HK-2 (cell line): ENCODE data around the gene CDH5.
A peak's percentile ranks its signal among the peaks of the same experiment; 100 is the strongest.

Experiments
- DNase-seq: peaks from one replicate; pipeline ENCODE4 v3.0.0-alpha.2; 2018; ENCODE audit not compliant: unreplicated experiment

The CDH5 gene

DNA sequence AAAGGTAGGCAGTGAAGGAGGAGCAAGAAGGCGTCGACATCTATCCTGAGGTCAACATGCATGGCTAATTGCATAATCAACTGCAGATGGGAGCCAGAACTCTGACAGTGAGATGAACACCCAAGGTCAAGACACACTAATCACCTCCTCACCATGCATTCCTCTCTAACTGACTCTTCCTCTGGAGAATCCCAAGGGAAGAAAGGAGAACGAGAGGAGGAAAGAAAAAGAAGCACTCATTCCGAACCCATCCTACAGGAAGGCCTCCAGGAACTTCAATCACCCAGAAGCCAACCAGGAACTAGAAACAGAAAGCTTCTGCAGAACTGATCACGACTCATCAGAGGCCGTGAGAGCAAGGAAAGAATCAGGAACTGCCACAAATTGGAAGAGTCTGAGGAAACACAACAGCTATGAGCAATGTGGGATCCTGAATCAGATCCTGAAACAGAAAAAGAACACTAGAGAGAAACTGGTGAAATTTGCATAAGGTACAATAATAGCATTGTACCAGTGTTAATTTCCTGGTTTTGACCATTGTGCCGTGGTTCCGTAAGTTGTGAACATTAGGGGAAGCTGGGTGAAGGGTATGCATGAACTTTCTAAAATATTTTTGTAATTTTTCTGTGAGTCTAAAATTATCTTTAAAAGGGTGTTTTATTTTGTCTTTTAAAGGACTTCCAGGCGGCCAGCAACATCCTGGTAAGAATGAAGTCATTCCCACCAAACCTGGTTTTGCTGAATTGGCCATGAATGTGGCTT lies 50.6 kb downstream of the CDH5 start:
- DNase-seq, result no peak

DNA sequence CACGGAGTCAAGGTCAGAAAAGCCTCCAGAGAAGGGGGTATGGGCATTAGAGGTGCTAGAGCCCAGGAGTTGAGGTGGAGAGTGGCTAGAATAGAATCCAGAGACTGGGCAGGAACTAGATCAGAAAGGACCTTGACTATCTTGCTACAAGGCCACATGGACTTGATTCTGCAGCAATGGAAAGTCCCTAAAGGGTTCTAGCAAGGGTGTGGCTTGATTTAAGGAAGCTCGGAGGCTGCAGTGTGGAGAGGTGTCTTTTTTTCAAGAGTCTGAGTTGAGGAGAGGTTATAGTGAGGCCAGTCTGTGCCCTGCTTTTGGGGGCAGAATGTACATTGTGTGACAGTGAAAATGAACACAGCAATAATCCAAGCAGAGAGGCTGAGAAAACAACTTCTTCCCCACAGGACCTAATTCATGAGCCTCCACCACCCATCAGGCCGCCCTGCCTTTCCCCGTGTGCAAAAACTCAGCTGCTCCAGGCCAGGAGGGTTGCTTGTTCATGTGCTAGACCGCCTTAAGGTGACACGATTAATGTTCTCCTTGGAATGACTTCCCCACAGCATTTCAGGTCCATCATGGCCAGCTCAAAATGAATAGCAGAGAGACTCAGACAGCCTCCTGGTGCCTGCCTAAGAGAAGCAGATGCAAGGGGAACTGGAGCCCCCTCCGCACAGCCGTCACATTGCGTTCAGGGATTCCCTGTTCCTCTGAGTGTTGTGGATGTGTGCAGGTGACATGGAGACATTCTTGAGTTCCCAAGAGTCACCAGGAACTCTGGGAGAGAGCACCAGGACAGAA lies 51.9 kb downstream of the CDH5 start:
- DNase-seq, result no peak

DNA sequence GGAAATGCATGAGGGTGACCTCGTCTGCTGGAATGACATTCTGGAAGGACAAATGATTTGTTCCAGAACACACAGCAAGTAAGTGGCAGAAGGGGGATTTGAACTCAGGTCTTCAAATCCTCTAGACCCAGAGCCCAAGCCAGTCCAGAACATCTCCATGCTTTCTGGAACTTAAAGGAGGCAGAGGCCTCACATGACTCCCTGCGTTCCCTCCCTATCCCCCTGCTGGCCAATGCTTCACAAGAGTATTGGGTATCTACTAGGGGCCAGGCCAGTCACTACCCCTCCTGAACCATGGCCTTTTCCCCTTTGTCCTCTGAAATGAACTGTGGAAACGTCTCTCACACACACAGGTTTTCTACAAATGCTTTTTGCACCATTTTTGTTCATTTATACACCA lies 53.0 kb downstream of the CDH5 start:
- DNase-seq, result no peak

DNA sequence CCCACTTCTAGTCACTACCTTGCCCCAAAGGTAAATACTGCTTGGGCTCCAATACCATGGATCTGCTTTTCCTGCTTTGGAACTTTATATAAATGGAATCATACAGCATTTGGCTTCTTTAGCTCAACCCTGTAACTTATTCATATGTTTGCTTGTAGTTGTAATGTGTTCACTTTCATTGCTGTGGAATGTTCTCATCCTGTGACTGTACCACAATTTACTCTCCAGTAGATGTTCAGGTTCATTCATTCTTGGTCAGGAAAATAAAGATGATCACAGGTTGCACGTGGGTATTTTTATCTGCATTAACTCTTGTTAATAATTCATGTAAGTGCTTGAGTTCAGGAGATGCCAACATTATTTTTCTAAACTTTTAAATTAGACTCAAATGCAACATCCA lies 53.9 kb downstream of the CDH5 start:
- no peak for DNase-seq

DNA sequence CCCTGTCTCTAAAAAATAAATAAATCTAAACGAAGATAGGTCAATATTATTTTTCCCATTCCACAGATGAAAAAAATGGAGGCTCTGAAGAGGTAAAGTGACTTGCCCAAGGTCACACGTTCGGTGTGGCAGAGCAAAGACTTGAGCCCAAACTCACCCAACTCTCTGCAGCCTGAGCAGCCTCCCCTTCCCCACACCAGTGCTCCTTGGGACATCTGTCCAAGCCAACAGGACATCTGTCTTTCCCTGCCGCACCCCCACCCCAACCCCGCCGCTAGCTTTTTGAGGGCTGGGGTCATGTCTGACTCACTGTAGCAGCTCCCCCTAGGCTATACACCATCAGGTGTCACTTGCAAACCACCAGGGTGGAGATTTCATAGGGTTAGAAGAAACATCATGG lies 55.4 kb downstream of the CDH5 start:
- DNase-seq, result no peak

DNA sequence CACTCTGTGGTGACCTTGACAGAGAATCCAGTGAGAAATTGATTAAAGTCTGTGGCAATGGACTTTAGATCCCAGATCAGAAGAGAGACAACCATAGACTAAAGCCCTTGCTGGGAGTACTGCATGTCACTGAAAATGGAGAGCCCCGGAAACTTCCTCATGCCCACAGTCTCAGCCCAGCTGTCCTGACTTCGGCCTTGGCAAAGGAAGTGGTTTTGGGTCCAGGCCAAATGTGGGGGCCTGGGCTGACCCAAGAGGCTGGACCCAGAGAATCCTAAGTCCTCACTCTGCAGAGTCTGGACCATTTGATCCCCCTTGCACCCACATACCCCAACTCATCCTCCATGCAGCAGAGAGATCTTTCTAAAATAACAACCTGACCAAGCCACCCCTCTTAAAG lies 55.9 kb downstream of the CDH5 start:
- DNase-seq, result no peak

DNA sequence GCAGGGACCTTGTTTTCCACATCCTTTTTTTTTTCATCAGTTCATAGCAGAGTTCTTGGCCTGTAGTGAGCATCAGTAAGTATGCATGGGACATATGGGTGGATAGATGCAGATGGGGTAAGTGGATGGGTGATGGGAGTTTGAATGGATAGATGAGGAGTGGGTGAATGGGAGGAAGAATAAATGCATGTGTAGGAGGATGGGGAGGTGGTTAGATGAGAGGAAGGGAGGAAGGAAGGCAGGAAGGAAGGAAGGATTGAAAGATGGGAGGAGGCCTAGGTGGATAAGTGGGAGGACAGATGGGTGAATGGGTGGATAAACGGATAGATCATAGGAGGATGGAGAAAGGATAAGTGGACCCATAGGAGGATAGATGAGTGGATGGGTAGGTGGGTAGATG lies 56.7 kb downstream of the CDH5 start:
- DNase-seq, result no peak

DNA sequence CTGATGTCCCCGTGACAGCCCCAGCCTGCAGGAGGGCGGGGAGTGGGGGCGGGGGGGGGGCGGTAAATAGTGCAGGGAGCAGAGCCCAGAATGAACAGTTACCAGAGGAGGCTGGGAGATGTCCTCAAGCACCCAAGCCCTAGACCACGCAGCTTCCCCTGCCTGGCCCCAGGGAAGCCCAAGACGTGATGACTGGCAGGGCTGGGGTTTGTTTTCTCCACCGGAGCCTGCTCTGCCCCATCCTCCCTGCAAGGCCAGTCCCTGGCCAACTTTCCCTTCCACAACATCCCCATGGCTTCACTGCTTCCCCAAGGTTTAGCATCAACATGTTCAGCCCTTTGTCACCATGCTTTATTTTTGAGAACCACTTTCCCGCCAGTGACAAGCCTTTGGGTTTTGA lies 59.2 kb downstream of the CDH5 start:
- no peak for DNase-seq

DNA sequence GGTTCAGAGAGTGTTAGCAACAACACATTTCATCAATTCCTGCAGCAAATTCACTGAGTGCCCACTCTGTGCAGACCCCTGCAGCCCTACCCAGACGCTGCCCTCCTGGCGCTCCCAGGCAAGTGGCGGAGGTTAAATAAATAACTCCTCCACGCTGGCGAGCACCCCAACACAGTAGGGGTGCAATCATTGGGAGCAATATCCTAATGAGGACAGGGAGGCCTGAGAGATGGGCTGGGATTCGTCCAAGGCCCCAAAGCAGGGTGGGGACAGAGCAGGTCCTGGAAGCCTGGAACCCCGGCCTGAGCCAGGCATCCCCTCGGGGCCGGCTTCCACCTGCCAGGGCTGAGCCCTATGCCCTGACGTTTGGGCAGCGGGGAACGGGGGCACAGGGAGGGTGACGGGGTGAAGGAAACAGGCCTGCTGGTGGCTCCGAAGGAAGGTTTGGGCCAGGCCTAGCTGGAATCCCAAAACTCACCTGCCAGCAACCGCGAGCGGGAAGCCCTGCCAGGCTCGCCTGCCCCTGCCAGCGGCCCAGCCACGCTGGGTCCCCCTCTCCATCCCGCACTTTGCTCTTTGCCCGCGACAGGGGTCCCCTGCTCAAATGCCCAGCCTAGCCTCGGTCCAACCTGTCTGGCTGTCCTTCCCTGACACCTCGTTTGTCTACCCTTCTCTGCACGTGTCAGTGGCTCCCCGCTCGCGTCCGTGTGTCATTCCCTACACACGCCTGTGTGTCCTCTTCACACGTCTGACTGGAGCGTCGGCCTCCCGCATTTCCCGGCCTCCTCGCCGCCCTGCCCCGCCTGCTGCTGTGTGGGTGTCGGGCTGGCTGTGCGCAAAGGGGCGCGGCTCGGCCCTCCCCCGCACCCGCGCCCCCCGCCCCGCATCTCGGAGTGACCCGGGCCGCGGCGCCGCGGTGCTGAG lies 59.9 kb downstream of the CDH5 start:
- DNase-seq, result peak; percentile 36

DNA sequence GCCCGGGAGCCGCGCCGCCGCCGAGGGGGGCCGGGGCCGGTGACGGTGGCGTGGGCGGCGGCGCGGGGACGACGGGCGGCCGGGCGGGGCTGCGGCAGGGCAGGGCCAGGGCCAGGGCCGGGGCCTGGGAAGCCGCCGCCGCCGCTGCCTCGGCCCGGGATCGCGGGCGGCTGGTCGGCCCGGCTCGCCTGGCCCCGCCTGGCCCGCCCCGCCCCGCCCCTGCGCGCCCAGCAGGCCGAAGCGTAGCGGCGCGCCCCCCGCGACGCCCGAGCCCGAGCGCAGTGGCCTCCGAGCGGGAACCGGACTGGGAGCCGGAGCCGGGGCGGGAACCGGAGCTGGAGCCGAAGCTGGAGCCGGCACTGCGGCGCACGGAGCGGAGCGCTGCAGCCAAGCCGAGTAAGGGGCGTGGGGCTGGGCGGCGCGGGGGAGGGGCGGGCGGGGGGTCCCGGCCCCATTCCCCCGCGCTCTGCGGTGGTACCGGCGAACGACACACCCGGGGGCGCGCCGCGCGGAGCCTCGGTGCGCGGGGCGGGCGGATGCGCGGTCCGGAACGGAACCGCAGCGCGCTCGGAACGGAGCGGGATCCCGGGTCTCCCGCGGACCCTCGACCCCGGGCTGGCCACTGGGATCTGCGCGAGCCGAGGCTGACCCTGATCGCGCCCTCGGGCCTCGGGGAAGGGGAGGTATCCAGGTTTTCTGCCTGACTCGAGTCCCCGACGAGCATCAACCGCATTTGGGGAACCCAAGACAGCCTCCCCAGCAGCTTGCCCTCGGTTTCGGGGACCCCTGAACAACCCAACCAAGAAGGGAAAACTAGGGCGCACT lies 60.8 kb downstream of the CDH5 start, which contains the start of gene BEAN1:
Gene BEAN1, plus strand, starts transcription at position 260 of the 825 bp plus-strand sequence. CDS start 10,382 bp downstream, outside the sequence.
- peak; percentile 26 for DNase-seq

DNA sequence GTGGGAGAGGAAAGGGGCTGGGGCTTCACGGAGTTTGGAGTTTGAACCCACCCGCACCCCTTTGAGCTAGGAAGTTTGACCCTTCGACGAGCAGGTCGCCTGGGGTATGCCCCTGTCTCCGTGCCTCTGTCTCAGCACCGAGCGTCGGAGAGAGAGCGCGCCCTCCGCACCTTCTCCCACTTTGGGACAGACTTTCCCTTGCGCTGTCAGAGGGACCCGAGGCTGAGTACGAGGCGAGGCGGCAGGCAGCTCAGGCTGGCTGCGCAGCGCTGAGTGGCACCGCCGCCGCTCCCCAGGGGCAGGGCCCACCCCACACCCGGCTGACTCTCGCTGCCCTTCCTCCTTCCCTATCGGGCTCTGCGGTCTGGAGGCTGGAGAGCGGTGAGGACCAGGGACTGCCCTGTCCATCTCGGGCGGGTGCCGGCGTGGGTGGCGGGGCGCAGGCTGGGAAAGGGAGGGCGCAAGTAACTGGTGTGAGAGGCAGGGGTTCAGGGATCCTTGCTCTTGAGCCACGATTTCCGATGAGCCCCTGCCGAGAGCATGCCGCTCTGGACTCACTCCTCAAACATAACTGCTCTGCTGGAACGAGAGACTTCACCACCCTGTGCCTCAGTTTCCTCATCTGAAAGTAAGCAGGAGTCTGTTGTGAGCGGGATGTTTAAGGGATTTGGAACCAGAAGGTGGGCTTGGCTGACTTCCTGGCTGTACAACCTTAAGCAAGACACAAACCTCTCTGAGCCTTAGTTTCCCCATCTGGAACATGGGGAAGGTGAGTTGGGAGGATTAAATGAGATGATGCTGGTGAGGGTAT lies 61.6 kb downstream of the CDH5 start:
- no peak for DNase-seq

DNA sequence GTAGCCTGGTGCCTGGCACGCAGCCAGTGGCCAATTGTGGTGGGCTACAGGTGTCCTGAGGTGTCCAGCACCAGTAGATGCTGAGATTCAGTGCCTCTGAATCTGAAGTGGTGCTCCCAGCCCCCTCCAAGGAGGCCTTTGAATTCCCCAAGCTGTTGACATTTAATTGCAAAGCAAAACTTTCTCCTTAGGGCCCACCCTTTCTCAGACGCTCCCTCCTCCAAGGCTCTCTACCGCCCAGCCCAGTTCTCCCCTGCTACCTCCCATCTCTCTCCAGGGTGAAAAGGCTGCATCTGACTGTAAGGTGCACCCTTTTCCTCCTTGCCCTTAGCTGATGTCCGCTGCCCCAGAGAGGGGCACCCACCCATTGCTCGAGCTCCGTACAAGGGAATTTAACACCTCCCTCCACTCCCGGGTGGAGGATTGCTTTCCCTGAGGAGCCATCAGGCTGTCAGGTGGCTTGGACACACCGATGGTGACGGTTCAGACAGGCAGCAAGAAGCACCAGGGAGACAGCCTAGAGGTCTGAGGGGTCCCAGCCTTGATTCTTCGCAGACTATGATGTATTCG lies 62.3 kb downstream of the CDH5 start:
- no peak for DNase-seq

DNA sequence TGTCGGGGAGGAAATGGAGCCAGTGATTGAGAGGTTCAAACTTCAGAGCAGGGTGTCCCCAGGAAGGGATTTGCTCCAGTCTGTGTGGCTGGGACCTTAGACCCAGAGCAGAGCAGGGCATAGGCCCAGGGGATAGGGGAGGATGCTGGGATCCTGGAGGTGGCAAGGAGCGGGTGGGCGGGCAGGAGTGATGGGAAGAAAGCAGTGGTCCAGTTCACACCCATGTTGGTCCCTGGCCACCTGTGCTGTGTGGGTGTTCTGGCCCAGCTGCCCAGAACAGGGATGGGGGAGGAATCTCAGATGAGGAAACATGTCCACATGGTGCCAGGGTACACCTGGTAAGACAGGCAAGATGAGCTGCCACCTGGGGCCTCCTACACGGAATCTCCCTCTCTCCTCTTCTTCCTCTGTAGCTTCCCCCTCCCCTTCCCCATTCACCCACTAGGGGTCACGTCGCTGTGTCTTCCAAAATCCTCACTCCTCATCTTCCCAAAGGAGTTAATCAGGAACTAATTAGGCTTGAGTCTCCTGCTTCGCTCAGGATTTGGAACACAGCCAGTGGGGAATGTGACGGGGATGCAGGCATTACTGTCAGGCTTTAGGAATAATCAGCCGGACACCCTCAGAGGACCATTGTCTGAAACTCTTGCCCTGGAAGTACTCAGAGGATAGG lies 62.9 kb downstream of the CDH5 start:
- no peak for DNase-seq

DNA sequence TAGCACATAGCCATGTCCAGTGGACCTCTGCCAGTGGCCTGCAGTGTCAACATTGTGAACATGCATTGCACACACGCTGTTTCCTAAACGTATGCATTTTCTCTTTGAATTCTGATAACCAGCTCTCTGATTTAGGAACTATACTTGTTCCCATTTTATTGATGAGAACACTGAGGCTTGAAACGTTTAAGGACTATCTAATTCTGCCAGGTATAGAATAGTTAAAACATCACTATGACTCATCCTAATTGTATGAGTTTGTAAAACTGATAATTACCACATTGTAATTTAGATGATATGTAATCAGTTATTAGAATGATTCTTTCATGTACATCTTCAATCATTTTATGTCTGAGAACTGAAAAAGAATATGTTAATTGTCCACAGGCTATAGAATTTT lies 63.7 kb downstream of the CDH5 start:
- DNase-seq, result no peak

DNA sequence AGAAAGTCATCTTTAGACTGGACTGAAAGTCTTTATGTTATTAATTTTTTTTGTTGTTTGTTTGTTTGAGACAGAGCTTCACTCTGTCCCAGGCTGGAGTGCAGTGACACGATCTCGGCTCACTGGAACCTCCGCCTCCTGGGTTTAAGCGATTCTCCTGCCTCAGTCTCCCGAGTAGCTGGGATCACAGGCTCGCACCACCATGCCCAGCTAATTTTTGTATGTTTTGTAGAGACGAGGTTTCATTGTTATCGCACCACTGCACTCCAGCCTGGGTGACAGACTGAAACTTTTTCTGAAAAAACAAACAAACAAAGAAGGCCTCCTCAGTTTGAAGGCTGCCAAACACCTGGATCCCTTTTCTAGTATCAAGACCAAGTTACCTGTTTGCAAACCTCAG lies 65.3 kb downstream of the CDH5 start:
- DNase-seq, result no peak

DNA sequence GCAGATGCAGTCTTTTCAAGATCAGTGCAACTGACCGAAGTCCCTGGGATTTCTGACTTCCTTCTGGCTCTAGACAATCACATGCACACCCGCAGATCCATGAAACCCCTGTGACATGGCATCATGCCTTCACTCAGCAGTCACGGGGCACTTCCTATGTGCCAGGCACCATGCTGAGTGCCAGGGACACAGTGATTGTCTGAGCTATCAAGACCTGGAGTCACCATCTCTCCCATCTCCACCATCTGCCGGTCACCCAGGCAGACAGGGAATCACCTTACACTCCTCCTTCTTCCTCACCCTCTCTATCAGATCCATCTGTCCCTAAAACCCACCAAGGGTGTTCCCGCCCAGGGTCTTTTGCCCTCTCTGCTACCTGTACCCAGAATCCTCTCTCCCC lies 65.9 kb downstream of the CDH5 start:
- DNase-seq, result no peak

DNA sequence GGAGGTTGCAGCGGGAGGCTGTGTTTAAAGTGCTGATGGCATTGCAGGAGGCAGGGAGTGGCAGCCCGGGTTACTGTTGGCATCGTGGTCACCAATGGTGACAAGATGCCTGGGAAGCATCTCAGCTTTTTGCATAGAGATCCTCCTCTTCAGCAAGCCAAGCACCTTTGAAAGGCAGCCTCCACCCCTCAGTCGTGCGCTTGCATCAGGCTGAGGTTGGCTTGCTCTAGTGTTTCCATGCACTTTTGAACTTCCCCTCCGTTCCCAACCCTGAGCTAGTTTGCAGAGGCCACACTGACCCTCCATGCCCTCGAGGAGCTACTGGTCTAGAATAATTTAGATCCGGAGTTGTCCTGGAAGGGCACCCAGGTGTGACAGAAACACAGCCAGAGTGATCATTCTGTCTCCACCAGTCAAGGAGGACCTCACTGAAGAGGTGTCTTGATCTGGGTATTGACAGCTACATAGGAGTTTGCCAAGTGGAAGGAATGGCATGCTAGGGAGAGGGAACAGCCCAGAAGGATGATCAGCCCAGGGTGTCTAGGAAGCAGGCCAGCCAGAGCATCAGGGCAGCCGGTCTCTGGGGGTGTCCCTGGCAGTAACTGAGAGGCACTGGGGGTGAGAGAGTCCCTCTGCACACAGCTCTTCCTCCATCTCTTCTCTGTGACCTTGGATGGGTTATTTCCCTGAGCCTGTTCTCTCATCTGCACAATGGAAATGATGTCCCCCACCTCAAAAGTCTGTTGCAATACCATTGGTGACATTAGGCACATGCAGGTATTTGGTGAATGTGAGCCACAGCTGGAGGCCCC lies 68.3 kb downstream of the CDH5 start:
- no peak for DNase-seq

DNA sequence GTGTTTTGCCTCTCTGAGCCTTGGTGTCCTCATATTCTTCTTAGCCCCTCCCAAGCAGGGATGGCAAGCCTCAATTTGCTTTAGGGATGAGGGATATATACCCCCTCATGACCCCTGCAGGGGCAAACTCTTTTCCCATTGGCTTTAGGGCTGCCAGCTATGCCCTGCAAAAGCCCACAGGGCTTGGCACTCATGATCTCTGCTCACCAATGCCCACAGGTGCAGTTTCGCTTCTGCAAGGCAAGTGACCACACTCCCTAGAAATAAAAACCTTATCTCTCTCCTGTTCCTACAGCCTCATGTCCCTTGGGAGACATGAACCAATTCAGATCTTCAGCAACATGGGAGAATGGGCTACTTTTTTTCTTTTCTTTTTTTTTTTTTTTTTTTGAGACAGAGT lies 69.4 kb downstream of the CDH5 start:
- no peak for DNase-seq
